ENCODE data around the gene RBM26.

Gene RBM26

DNA sequence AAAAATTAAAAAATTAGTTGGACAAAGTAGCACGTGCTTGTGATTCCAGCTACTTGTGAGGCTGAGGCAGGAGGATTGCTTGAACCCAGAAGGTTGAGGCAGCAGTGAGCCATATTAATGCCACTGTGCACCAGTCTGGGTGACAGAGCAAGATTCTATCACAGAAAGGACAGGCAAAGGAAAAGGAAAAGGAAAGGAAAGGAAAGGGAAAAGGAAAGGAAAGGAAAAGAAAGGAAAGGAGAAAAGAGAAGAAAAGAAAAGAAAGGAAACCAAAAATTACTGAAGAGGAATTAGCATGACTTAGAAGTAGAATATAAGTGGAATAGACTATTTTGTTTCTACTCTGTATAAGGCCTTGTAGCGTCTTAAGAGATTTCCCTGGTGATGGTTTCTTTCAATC, 122.3 kb downstream of the RBM26 start:
- no peak for TF ChIP-seq ZBTB7A (IDR thresholded peaks at IDR 0.05; ENCODE audit: low read depth)
- no peak for TF ChIP-seq NFIC (IDR thresholded peaks at IDR 0.05)
- TF ChIP-seq REST (IDR thresholded peaks at IDR 0.05; ENCODE audit: low read depth) = no peak
- no peak for TF ChIP-seq TAF1 (IDR thresholded peaks at IDR 0.05; ENCODE audit: low read depth)
- no peak for TF ChIP-seq USF1 (IDR thresholded peaks at IDR 0.05)
- no peak for TF ChIP-seq TCF12 (IDR thresholded peaks at IDR 0.05; ENCODE audit: low read depth)
- no peak for TF ChIP-seq MAX (IDR thresholded peaks at IDR 0.05)
- no peak for TF ChIP-seq TEAD4 (IDR thresholded peaks at IDR 0.05)
- TF ChIP-seq RAD21 (IDR thresholded peaks at IDR 0.05; ENCODE audit: low read depth) = no peak
- TF ChIP-seq CEBPB (IDR thresholded peaks at IDR 0.05) = no peak
- TF ChIP-seq EP300 (IDR thresholded peaks at IDR 0.05; ENCODE audit: borderline replicate concordance) = no peak

DNA sequence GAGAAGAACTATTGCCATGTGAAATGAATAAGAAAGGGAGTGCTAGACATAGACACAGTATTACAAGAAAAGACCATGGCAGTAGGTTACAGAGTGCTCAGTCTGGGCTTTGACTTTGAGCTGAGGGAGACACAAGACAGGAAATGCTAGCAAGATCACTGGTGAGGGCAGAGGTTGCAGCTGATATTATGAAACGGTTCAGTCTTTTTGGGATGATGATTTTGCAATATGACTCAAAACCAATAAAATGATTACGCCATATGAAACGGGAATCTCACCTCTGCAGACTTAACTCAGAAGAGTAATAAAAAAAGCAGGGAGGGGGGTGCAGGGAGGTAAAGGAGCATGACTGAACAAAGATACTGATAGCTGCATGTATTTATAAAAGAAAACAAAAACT, 123.1 kb downstream of the RBM26 start:
- no peak for TF ChIP-seq TAF1 (IDR thresholded peaks at IDR 0.05; ENCODE audit: low read depth)
- TF ChIP-seq TCF12 (IDR thresholded peaks at IDR 0.05; ENCODE audit: low read depth) = no peak
- no peak for TF ChIP-seq ZBTB7A (IDR thresholded peaks at IDR 0.05; ENCODE audit: low read depth)
- TF ChIP-seq MAX (IDR thresholded peaks at IDR 0.05) = no peak

- no peak for TF ChIP-seq YY1 (IDR thresholded peaks at IDR 0.05; ENCODE audit: low read depth)
These were observed 123.5 kb downstream of the RBM26 start for GRCh38 chr13:79282508-79282907.

DNA sequence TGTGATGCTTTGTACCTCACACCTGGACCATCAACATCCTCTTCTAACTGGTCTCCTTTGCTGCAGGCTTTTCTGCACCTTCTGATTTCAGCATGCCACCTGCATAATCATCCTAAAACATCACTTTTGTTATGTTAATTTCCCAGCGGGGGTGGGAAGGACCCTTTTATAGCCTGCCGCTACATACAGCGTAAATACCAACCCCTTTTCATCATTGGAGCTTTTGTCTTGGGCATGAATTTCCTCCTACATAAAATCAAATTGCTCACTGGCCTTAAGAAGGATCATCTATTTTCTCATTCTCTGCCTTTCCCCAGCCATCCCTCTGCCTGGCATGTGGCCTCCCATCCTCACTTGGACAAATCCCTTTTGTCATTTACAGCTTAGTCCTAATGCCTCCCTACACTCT, 124.7 kb downstream of the RBM26 start:
- no peak for TF ChIP-seq EGR1 (IDR thresholded peaks at IDR 0.05)
- no peak for TF ChIP-seq CEBPB (IDR thresholded peaks at IDR 0.05)

- TF ChIP-seq USF1 (IDR thresholded peaks at IDR 0.05) (no peak), TAF1 (IDR thresholded peaks at IDR 0.05; ENCODE audit: low read depth) (no peak)
These were observed 133.0 kb downstream of the RBM26 start for GRCh38 chr13:79273045-79273444.

DNA sequence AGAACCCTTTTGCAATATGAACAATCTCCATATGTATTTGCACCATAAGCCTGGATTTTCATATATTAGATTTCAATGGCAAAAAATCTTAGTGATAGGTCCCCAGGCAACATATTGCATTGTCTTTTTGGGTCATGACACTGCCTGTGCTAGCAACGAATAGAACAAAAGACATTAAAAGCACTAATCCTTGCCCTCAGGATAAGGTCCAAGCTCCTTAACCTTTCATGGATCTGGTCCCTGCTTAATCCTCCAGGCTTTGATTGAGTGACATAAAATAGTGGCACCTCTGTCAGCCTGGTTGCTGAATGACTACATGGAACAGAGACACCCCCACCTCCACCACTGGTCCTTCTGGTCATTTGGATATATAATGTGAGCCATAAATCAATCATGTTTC, 134.4 kb downstream of the RBM26 start:
- TF ChIP-seq TAF1 (IDR thresholded peaks at IDR 0.05; ENCODE audit: low read depth) = no peak
- TF ChIP-seq NFIC (IDR thresholded peaks at IDR 0.05) = no peak
- TF ChIP-seq EP300 (IDR thresholded peaks at IDR 0.05; ENCODE audit: borderline replicate concordance) = no peak
- TF ChIP-seq TEAD4 (IDR thresholded peaks at IDR 0.05) = no peak
- TF ChIP-seq REST (IDR thresholded peaks at IDR 0.05; ENCODE audit: low read depth) = no peak
- no peak for TF ChIP-seq CEBPB (IDR thresholded peaks at IDR 0.05)
- no peak for TF ChIP-seq EGR1 (IDR thresholded peaks at IDR 0.05)
- no peak for TF ChIP-seq RAD21 (IDR thresholded peaks at IDR 0.05; ENCODE audit: low read depth)
- TF ChIP-seq FOXM1 (IDR thresholded peaks at IDR 0.05; ENCODE audit: borderline replicate concordance, low read depth) = no peak
- TF ChIP-seq CREB1 (IDR thresholded peaks at IDR 0.05; ENCODE audit: low read depth) = no peak
- TF ChIP-seq YY1 (IDR thresholded peaks at IDR 0.05; ENCODE audit: low read depth) = no peak
- TF ChIP-seq TCF12 (IDR thresholded peaks at IDR 0.05; ENCODE audit: low read depth) = no peak

- TF ChIP-seq CREB1 (IDR thresholded peaks at IDR 0.05; ENCODE audit: low read depth) = no peak
- no peak for TF ChIP-seq RAD21 (IDR thresholded peaks at IDR 0.05; ENCODE audit: low read depth)
- no peak for TF ChIP-seq TEAD4 (IDR thresholded peaks at IDR 0.05)
- TF ChIP-seq REST (IDR thresholded peaks at IDR 0.05; ENCODE audit: low read depth) = no peak
- no peak for TF ChIP-seq USF1 (IDR thresholded peaks at IDR 0.05)
- TF ChIP-seq MAX (IDR thresholded peaks at IDR 0.05) = no peak
- no peak for TF ChIP-seq EP300 (IDR thresholded peaks at IDR 0.05; ENCODE audit: borderline replicate concordance)
- no peak for TF ChIP-seq NFIC (IDR thresholded peaks at IDR 0.05)
- TF ChIP-seq YY1 (IDR thresholded peaks at IDR 0.05; ENCODE audit: low read depth) = no peak
- no peak for TF ChIP-seq EGR1 (IDR thresholded peaks at IDR 0.05)
- TF ChIP-seq CEBPB (IDR thresholded peaks at IDR 0.05) = no peak
- no peak for TF ChIP-seq ZBTB7A (IDR thresholded peaks at IDR 0.05; ENCODE audit: low read depth)
- TF ChIP-seq FOXM1 (IDR thresholded peaks at IDR 0.05; ENCODE audit: borderline replicate concordance, low read depth) = no peak
- TF ChIP-seq TCF12 (IDR thresholded peaks at IDR 0.05; ENCODE audit: low read depth) = no peak
- TF ChIP-seq TAF1 (IDR thresholded peaks at IDR 0.05; ENCODE audit: low read depth) = no peak
These were observed 135.2 kb downstream of the RBM26 start for GRCh38 chr13:79270859-79271258.
